SKM-1 (cell line): ENCODE data around the gene GAL3ST1.

Experiments used
- DNase-seq: peaks from one replicate; lab custom pipeline; 2025; ENCODE audit not compliant: unreplicated experiment; lab: John Stamatoyannopoulos, UW

GAL3ST1 gene

DNA sequence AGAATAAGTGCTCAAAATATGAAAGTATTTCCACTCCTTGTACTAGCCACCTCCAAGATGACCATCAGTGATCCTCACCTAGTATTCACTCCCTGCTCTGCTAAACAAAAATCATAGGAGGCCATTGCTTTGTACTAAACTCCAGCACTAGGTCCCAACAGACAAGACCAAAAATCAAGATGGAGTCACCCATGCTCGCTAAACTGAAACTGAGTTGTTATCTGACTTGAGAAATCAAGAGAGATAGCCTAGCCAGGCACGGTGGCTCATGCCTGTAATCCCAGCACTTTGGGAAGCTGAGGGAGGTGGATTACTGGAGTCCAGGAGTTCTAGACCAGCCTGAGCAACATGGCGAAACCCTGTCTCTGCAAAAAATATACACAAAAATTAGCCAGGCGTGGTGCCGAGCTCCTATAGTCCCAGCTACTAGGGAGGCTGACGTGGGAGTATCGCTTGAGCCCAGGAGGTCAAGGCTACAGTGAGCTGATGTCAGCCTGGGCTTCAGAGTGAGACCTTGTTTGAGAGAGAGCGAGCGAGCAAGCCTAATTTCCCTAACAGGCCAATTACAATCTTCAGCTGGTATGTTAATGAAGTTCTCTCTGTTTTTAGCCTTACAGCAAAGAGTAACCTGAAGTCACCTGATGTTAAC lies 37.3 kb downstream of the GAL3ST1 start:
- no peak for DNase-seq

DNA sequence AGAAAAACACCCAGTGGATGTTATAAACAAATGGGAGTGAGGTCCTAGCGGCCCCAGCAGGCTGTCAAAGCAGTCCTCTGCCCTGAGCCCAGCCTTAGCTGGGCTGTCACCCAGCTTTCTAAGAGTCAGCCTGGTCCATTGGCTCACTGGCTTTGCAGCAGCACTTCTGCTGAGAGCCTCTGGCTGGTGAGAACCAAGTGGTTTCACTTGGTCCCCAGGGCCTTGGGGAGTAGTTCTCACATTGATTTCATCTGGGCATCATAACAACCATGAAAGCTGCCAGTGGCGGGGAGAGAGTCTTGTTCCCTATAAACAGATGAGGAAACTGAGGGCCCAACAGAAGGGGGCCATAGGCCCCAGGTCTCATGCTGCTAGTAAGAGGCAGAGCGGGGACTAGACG lies 39.3 kb downstream of the GAL3ST1 start:
- no peak for DNase-seq

DNA sequence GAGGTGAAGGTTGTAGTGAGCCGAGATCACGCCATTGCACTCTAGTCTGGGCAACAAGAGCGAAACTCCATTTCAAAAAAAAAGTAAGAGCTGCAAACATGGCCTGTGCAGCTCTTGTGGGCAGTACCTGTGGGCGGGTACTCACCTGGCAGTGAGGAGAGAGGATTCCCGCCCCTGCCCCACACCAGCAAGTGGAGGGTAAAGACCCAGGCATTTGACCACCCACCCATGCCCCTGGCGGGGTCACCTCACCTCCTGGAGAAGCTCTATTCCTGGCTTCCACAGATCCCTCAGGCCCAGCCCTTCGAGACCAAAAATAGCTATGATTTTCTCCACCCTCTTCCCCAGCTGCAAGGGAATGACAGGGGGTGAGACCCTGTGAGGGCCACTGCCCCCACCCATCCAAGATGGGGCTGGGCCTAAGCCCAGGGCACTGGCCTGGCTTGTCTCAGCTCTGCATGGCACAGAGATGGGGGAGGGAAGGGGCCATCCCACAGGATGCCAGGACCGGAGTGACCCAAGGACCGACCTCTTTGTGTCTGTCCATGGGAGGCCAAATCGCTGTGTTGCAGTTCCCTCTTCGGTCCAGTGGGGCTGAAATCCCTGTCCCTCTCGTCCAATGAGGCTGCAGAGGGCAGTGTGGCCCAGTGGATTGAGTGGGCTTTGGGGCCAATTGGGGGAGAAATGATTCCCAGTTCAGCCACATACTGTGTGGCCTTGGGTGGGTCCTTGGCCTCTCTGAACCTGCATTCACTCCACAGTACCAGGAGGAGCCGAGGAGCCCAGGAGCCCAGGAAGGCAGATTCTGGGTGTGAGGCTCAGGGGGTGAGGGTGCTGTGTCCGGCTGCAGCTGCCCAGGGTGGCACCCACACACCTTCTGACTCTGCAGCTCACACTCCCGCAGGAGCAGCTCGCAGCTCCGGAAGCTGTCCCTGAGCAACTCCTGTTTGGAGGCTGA lies 42.5 kb downstream of the GAL3ST1 start:
- DNase-seq = no peak

DNA sequence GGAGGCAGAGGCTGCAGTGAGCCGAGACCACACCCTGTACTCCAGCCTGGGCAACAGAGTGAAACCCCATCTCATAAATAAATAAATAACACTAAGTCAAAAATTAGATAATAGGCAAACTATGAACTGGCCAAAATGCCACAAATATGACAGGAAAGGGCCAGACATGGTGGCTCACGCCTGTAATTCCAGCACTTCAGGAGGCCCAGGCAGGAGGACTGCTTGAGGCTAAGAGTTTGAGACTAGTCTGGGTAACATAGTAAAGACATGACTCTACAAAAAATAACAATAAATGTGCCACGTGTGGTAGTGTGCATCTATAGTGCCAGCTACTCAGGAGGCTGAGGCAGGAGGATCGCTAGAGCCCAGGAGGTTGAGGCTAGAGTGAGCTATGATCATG lies 47.8 kb downstream of the GAL3ST1 start:
- no peak for DNase-seq

DNA sequence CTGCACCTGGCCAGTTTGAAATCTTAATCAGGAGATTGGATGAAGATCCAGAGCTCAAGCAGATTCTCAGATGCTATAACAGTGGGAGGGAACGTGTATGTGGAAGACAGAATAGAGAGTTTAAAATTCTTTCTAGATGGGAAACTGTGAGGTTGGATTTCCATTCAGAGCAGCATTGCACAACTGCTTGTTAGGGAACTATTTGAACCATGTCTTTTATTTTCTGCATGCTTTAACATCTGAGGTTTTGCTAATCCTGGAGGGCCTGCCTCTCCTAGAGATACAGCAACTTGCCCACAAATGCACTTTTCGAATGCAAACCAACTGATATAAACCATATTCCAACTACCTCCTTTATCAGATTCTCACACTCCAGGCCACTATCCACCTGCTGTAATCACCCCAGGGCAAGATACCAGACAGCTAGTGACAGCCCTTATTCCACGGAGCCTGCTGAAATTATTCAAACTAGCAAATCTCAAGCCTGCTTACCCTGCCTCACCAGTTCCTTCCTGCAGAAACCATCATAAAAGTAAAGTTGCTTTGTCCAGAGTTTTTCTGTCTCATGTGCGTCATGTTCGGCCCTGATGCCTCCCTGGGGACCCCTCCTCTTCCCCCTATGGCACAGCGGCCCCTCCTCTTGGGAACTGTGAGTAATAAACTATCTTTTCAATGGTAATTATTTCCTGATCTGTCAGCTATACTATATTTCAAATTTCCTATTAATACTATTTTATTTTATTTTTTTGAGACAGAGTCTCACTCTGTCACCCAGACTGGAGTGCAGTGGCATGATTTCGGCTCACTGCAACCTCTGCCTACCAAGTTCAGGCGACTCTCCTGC lies 50.6 kb downstream of the GAL3ST1 start:
- no peak for DNase-seq

DNA sequence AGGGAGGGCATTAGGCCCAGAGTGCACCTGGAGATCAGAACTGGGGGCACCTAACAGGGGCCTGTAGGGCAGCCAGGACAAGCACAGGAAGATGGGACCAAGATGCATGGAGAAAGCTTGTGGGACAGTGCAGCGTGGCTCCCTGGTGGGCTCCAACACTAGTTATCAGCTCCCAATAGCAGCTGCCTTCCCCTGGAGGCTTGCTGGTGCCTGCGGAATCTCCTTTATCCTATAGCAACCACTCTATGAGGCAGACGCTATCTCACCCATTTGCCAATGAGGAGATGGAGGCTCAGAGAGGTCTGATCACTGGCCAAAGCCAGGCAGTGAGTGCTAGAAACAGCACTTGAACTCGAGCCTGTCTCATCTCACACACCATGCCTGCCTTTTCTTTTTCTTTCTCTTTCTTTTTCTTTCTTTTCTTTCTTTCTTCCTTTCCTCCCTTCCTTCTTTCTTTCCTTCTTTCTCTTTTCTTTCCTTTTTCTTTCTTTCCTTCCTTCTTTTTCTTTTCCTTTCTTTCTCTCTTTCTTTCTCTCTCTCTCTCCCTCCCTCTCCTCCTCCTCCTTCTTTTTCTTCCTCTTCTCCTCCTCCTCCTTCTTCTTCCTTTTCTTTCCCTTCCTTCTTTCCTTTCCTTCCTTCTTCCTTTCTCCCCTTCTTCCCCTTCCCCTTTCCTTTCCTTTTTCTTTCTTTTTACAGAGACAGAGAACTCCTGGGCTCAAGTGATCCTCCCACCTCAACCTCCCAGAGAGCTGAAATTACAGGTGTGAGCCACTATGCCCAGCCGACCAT lies 52.9 kb downstream of the GAL3ST1 start:
- DNase-seq = no peak

DNA sequence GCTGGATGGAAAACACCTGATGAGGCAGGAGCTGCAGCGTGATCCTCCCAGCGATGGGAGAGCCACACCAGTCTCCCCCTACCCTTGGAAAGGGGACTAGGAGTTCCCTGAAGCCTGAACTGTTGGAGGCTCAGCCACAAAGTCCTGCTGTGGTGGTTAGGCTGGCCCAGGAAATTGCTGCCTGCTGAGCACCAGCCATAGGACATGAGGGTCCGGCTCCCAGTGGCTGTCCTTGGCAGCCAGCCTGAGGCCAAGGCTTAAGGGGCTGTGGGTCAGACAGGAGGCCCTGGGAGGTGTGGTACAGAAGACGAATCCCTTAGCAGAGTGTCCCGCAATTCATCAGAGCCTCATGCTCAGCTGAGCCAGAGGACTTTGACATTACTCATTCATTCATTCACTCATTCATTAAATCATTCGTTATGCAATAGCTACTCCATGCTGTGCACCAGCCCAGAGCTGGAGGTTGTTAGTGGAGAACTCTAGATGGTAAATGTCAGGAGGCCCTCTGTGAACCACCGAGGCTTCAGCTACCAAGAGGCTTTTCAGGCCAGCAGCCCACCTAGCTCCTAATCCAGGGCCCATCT lies 54.5 kb downstream of the GAL3ST1 start:
- no peak for DNase-seq

DNA sequence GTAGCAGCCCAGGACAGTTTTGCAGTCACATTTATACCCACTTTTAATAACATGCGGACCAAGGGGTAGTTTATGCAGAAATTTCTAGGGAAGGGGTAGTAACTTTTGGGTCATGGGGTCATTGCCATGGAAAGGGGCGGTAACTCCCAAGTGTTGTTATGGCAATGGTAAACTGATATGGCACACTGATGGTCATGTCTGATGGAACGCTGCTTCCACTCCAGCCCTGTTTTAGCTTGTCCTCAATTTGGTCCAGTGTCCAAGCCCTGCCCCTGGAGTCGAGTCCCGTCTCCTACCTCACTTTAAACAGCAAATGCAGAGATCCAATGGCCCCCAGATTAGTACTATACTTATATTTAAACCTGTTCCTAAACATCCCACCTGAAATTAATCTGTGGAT lies 57.7 kb downstream of the GAL3ST1 start:
- DNase-seq = no peak

DNA sequence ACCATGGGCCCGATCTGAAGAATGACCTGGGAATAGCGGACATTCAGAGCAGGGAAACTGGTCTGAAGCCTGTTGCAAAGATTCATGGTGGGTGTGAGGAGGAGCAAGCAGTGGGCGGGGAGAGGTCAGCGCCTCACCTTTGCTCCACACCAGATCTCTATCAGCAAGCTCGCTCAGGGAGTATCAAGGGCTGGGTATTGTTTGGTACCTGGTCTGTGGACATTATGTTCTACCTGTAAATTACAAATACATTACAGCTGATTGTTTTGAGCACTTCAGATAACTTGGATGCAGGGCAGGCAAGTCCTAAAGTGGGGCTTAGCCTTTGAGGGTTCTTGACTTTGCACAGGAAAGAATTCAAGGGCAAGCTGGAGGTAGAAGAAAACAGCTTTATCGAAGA lies 58.2 kb downstream of the GAL3ST1 start:
- no peak for DNase-seq

DNA sequence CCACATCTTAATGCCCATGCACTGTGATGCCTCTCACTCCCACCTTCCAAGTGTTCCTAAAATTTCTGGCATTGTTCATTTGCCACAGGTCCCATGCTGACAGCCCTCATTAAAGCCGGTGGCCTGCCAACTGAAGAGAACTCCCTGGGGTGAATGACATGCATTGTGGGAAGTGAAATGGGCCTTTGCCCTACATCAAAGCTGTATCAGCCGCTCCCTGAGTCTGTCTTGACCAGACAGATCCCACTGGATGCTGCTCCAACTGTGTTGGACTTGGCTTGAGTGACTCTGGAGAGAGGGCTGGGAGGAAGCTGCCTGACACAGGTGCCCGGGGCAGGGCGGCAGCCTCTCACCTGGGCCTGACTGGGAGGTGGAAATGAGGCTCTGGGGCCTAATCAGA lies 60.2 kb downstream of the GAL3ST1 start:
- no peak for DNase-seq

DNA sequence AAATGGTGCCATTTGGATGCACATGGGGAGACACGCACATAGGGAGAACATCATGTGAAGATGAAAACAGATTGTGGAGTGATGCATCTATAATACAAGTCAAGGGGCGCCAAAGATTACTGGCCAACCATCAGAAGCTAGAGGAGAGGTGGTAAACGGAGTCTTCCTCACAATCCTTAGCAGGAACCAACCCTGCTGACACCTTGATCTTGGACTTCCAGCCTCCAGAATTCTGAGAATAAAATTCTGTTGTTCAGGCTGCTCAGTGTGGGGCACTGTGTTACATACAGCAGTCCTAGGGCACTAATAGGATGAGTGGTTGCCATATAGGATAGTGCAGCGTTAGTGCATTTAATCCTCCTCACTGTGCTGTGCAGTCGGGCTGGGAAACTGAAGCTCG lies 61.0 kb downstream of the GAL3ST1 start:
- DNase-seq = no peak

DNA sequence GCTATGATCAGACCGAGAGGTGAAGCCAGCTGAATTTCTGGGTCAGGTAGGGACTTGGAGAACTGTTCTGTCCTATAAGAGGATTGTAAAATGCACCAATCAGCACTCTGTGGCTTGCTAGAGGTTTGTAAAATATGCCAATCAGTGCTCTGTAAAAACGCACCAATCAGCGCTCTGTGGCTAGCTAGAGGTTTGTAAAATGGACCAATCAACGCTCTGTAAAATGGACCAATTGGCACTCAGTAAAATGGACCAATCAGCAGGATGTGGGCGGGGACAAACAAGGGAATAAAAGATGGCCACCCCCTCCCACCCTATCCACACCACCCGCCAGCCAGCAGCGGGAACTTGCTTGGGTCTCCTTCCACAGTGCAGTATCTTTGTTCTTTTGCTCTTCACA lies 62.6 kb downstream of the GAL3ST1 start:
- DNase-seq = no peak

DNA sequence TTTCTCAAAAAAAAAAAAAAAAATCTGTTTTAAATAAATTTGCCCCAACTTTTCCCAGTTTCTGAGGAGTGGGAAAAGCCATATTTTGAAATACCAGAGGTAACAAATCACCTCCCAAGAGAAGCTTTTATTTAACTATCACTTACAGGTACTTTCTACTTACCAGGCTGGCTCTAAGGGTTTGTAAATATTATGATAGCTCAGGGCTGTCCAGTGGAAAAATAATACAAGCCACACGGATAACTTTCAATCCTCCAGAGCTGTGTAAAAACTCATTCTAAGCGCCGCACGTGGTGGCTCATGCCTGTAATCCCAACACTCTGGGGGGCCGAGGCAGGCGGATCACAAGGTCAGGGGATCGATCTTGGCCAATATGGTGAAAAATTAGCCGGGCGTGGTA lies 63.4 kb downstream of the GAL3ST1 start:
- DNase-seq = no peak

DNA sequence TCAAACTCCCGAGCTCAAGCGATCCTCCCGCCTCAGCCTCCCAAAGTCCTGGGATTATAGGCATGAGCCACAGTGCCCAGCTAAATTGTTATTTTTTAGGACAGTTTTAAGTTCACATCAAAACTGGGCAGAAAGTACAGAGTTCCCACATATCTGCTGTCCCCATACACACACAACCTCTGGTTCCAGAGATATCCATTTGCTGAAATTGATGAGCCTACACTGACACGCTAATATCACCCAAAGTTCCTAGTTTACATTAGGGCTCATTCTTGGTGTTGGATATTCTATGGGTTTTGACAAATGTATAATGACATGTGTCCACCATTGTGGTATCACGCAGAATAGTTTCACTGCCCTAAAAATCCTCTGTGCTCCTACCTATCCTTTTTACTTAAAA lies 66.2 kb downstream of the GAL3ST1 start:
- no peak for DNase-seq

DNA sequence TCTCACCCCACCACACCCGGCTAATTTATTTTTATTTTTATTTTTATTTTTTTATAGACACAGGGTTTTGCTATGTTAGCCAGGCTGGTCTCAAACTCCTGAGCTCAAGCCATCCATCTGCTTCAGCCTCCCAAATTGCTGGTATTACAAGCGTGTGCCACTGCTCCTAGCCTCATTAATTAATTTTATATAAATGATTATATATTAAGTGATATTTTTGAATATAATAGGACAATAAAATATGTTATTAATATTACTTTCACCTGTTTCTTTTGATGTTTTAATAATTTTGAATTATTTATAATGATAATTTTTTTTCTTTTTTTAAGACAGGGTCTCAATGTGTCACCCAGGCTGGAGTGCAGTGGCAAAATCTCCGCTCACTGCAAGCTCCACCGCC lies 66.8 kb downstream of the GAL3ST1 start:
- no peak for DNase-seq

DNA sequence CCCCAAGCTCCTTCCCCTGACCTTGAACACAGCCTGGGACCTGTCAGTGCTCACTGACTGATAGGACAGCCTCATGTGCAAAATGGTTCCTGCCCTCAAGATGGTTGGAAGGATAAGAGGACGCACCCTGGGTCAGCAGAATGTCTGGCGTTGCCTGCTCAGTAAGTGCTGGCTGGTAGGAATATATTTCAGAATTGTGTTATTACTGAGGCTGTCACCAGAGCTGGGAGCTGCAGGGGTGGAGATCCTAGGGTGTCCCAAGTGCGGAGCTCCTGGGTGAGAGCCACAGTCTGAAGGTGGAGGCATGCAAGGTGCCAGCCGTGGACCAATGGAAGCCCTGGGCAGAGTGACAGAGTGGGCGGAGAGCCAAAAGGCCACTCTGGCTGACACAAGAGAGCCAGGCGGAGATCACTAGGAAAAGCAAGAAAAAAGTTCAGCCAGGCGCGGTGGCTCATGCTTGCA lies 67.9 kb downstream of the GAL3ST1 start:
- no peak for DNase-seq
